Measurements from ENCODE around the gene SPON2. TPM values are rescaled to one million over a fixed set of nuclear protein-coding genes. Genes with fewer than 3 reads are reported as not detected.
A peak's percentile ranks its signal among the peaks of the same experiment; 100 is the strongest.

The SPON2 gene
- total RNA-seq, 3 donors from 2014 or later, result 35.3 to 59.4 (median 36.1) TPM

DNA sequence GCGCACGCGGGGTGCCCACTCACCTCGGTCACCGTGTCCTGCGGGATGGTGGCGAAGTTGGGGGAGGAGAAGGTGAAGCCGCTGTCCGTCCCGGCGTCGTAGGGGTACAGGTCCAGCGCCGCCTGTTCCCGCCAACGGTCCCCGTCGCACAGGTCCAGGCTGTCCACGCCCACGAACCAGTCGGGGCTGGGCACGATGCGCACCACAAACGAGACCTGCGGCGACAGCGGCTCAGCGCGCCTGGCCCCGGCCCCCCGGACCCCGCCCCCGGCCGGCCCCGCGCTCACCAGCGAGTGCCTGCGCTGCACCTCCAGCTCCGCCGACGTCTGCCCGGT, 1.4 kb downstream of the SPON2 start:
- no peaks in the 10 kb centered on the region for H3K9me3 ChIP-seq
- H3K4me1 ChIP-seq, result peaks cover 0 to 16% of the 10 kb centered on the region in 2 donors
- peak overlapping the region; percentile 25 to 89 for H3K27ac ChIP-seq
- peak overlapping the region; percentile 55 to 74 (median 57) for H3K4me3 ChIP-seq
- no peak for DNase-seq (ENCODE audit: low spot score in 2 of 2)
- H3K27me3 ChIP-seq, result peaks cover 8 to 22% of the 10 kb centered on the region in 2 donors
- intact Hi-C loops (cut with DNase I; ENCODE audit: low total_unique reads), result no loop called here
- no peaks in the 10 kb centered on the region for H3K36me3 ChIP-seq
- TF ChIP-seq, protein P1, sequence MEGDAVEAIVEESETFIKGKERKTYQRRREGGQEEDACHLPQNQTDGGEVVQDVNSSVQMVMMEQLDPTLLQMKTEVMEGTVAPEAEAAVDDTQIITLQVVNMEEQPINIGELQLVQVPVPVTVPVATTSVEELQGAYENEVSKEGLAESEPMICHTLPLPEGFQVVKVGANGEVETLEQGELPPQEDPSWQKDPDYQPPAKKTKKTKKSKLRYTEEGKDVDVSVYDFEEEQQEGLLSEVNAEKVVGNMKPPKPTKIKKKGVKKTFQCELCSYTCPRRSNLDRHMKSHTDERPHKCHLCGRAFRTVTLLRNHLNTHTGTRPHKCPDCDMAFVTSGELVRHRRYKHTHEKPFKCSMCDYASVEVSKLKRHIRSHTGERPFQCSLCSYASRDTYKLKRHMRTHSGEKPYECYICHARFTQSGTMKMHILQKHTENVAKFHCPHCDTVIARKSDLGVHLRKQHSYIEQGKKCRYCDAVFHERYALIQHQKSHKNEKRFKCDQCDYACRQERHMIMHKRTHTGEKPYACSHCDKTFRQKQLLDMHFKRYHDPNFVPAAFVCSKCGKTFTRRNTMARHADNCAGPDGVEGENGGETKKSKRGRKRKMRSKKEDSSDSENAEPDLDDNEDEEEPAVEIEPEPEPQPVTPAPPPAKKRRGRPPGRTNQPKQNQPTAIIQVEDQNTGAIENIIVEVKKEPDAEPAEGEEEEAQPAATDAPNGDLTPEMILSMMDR (IDR thresholded peaks at IDR 0.05), result no peak
- TF ChIP-seq POLR2AphosphoS5 (IDR thresholded peaks at IDR 0.05) (no peak), POLR2A (IDR thresholded peaks at IDR 0.05) (no peak)

DNA sequence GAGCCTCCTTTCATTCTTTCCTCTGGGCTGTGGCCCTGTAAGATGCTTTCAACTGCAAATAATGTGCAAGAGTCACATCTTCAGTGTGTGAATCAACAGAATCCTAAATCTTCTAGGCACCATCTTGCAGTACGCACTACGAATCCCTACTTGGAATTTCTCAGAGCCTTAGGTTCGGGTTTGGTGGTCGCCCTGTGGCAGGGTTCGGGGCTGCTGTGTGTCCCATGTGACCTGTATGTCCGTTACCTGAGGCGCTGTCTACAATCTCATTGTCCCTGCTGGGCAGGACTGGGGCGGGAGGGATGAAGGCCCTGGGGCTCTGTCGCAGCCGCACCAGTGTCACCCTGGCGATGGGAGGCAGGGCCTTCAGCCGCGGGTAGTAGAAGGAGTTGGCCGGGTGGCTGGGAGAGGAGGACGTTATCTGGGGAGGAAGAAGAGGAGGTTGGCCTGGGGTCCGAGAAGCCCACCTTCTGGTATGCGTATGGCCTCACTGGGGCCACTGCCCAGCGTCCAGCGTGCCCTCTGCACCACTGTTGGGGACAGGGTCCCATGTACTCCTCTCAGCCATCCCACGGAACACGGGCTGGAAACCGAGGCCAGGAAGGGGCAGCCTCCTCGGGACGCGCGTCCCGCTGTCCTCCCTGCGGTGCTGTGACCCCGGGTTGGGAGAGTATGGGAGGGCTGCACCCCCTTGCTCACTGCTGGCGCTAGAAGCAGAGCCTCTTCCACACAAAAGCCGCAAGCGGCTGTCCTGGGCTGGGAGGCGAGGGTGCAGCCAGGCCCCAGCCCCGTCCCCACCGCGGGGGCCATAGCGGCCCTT, 2.0 kb downstream of the SPON2 start:
- peak overlapping the region; percentile 25 to 89 for H3K27ac ChIP-seq
- no peaks in the 10 kb centered on the region for H3K9me3 ChIP-seq
- no peak for TF ChIP-seq POLR2AphosphoS5 (IDR thresholded peaks at IDR 0.05)
- no peak for TF ChIP-seq POLR2A (IDR thresholded peaks at IDR 0.05)
- TF ChIP-seq, protein P1 (IDR thresholded peaks at IDR 0.05), result no peak
- peaks cover 8 to 22% of the 10 kb centered on the region in 2 donors for H3K27me3 ChIP-seq
- intact Hi-C loops (cut with DNase I; ENCODE audit: low total_unique reads), result no loop called here
- no peaks in the 10 kb centered on the region for H3K36me3 ChIP-seq
- peak overlapping the region; percentile 55 to 74 (median 57) for H3K4me3 ChIP-seq
- no peak for DNase-seq (ENCODE audit: low spot score in 2 of 2)
- H3K4me1 ChIP-seq, result peaks cover 0 to 16% of the 10 kb centered on the region in 2 donors

DNA sequence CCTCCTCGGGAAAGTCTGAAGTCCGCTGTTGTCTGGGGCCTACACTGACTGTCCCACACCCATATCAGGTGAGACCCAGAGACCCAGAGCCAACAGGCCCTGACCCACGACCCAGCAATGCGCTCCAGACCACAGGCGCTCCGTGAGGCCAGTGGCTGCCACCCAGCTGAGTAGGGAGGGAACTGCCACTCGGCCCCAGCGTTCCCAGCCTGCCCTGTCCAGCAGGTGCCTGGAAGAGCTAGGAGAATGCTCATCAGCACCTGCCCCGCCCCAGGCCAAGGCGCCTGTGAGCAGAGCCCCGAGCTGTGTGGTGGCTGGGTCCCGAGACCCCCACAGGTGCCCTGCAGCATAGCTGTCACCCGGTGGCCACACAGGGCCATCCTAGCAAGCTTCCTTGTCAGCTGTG, 2.7 kb downstream of the SPON2 start:
- TF ChIP-seq, protein P1 (IDR thresholded peaks at IDR 0.05), result no peak
- no peak for TF ChIP-seq POLR2AphosphoS5 (IDR thresholded peaks at IDR 0.05)
- TF ChIP-seq POLR2A (IDR thresholded peaks at IDR 0.05), result no peak
- Histone ChIP-seq H3K36me3 (no peaks in the 10 kb centered on the region), H3K9me3 (no peaks in the 10 kb centered on the region), H3K4me1 (peaks cover 0 to 16% of the 10 kb centered on the region in 2 donors), H3K4me3 (no peak overlapping the region), H3K27me3 (peaks cover 8 to 22% of the 10 kb centered on the region in 2 donors), H3K27ac (peak overlapping the region in 1 of 2 donors; percentile 89)
- DNase-seq (ENCODE audit: low spot score in 2 of 2), result no peak
- intact Hi-C loops (cut with DNase I; ENCODE audit: low total_unique reads), result loop anchor here (5.0 kb wide), 1 partner anchor 78 kb away; the partner anchor contains the start of gene CTBP1

DNA sequence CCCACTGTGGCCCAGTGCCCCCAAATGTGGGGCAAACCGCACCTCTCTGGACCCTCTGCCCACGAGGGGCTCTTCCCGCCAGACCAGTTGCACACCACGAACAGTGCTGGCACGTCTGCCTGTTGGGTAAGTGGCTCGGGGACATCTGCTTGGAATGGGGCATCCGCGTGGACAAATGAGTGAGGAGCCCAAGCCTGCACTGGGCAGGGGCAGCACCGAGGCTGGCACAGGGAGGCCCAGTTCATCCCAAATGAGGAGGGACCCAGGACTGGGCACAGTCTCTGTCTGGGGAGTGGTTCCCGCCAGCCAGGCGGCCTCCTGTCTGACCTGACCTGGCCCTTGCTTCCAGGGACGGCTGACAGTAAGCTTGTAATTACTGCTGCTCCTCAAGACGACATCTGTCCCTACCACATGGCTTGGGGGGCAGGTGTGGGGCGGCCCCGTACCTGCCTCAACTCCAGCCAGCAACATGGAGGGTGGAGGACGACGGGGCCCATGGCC, 3.2 kb downstream of the SPON2 start:
- Histone ChIP-seq H3K27me3 (peaks cover 8 to 22% of the 10 kb centered on the region in 2 donors), H3K4me1 (peaks cover 0 to 16% of the 10 kb centered on the region in 2 donors), H3K9me3 (no peaks in the 10 kb centered on the region), H3K36me3 (no peaks in the 10 kb centered on the region), H3K4me3 (no peak overlapping the region), H3K27ac (peak overlapping the region in 1 of 2 donors; percentile 89)
- DNase-seq (ENCODE audit: low spot score in 2 of 2), result peak in 1 of 2 donors; percentile 50
- TF ChIP-seq, protein P1 (IDR thresholded peaks at IDR 0.05), result no peak
- peak in 1 of 3 donors; percentile 8 for TF ChIP-seq POLR2AphosphoS5 (IDR thresholded peaks at IDR 0.05)
- intact Hi-C loops (cut with DNase I; ENCODE audit: low total_unique reads), result loop anchor here (5.0 kb wide), 1 partner anchor 78 kb away; the partner anchor contains the start of gene CTBP1
